ENCODE data around the gene GPSM1. TPM values are rescaled to one million over a fixed set of nuclear protein-coding genes. Genes with fewer than 3 reads are reported as not detected.

GPSM1 gene
- total and polyA plus RNA-seq, 9 of the 15 experiments (the other 6 are each of a cell fraction or from before 2014, with no cell fraction given) = 0.04 to 14.2 (median 3.1) TPM

- ATAC-seq (no peak), FAIRE-seq (no peak), DNase-seq (ENCODE audit: extremely low read depth in 1 of 4, low spot score in 3 of 4) (peak in 2 of 4 experiments; percentile 29 to 38)
- Histone ChIP-seq H3K4me2 (ENCODE audit: insufficient read depth, low read length) (peak overlapping the region; percentile 85; the same call in 1 of the 2 replicates), H3K4me1 (replicated peaks in 1 of 2; ENCODE audit: control insufficient read depth in 2 of 2, insufficient read depth in 2 of 2, low read length in 2 of 2) (peaks cover 11 to 91% of the 10 kb centered on the region in 2 experiments), H3K4me3 (peak overlapping the region; percentile 99; the same call in 1 of the 2 replicates), H2AFZ (ENCODE audit: low read depth, low read length) (peak overlapping the region; percentile 51; the same call in 1 of the 2 replicates), H3K9me3 (replicated peaks; ENCODE audit: control insufficient read depth, insufficient read depth, low read depth, low read length) (no peaks in the 10 kb centered on the region), H3K9ac (ENCODE audit: insufficient read depth in 1 of 2, low read depth in 2 of 2, low read length in 2 of 2) (peak overlapping the region; percentile 34 to 83; a peak in 3 of 4 replicates), H3K27me3 (ENCODE audit: control insufficient read depth in 2 of 2, insufficient read depth in 2 of 2, low read length in 2 of 2) (no peaks in the 10 kb centered on the region), H3K36me3 (ENCODE audit: control insufficient read depth, insufficient read depth, low read length) (peaks cover 38% of the 10 kb centered on the region; the same call in 1 of the 3 replicates), H3K27ac (ENCODE audit: extremely low read depth, low read depth, low read length) (peak overlapping the region; percentile 97), H3K79me2 (ENCODE audit: control insufficient read depth, insufficient read depth, low read length) (no peaks in the 10 kb centered on the region; the same call in 2 of the 3 replicates), H3K9me1 (ENCODE audit: control insufficient read depth, insufficient read depth, low read length) (no peaks in the 10 kb centered on the region), H4K20me1 (replicated peaks; ENCODE audit: control insufficient read depth, insufficient read depth, low read length) (no peaks in the 10 kb centered on the region)
- TSS peak; percentile 87 for BruUV-seq (replicated peaks)
- CTCF ChIA-PET (ENCODE audit: low intra/inter-chr PET ratio) = interaction anchor here (0.7 to 1.5 kb wide), 3 partner anchors 19 to 36 kb away, joined by 3 to 9 read pairs (median 4); no protein-coding TSS in a partner anchor
- in situ Hi-C loops (cut with MboI) (no loop called here), intact Hi-C loops (cut with micrococcal nuclease) (no loop called here)
- POLR2A ChIA-PET = interaction anchor here (0.6 to 1.7 kb wide), 11 partner anchors 9 to 194 kb away, joined by 3 to 11 read pairs (median 4); partner anchors contain the start of gene CARD9
- WGBS (ENCODE audit: insufficient coverage, low coverage, missing lambda C conversion rate) = 66% methylated on average over 26 of the region's 54 CpGs
- TF ChIP-seq NR2C2 (CRISPR knock-in tag; IDR thresholded peaks at IDR 0.05) (no peak), NR2C2 (tag; IDR thresholded peaks at IDR 0.05) (peak; percentile 92), SUPT5H (IDR thresholded peaks at IDR 0.05) (peak; percentile 14), ELK3 (CRISPR knock-in tag; IDR thresholded peaks at IDR 0.05) (0 out of 2 replicates have a peak, but pooled peaks have one; percentile 1), THRB (CRISPR knock-in tag; conservative IDR thresholded peaks at IDR 0.05) (no peak), POLR2B (IDR thresholded peaks at IDR 0.05; ENCODE audit: low read depth, partially characterized antibody) (peak; percentile 49), STAG1 (CRISPR knock-in tag; IDR thresholded peaks at IDR 0.05; ENCODE audit: borderline replicate concordance) (0 out of 2 replicates have a peak, but pooled peaks have one; percentile 4), ZNF830 (CRISPR knock-in tag; IDR thresholded peaks at IDR 0.05) (peak; percentile 83; the same call in 1 of the 2 replicates), E2F3 (CRISPR knock-in tag; IDR thresholded peaks at IDR 0.05) (0 out of 2 replicates have a peak, but pooled peaks have one; percentile 1), SMAD4 (CRISPR knock-in tag; conservative IDR thresholded peaks at IDR 0.05) (0 out of 2 replicates have a peak, but pooled peaks have one; percentile 48), ELF1 (tag; IDR thresholded peaks at IDR 0.05) (peak; percentile 55), ARID3B (CRISPR knock-in tag; IDR thresholded peaks at IDR 0.05; ENCODE audit: borderline replicate concordance) (no peak), POLR2A (conservative IDR thresholded peaks at IDR 0.05) (peak; percentile 17), MCM7 (IDR thresholded peaks at IDR 0.05) (no peak), ZNF75A (CRISPR knock-in tag; IDR thresholded peaks at IDR 0.05) (peak; percentile 37; the same call in 1 of the 2 replicates)
These were observed 36.8 kb downstream of the GPSM1 start for GRCh38 chr9:136363949-136364748.

Measured in K562 (cell line).